Activated CD8-positive, alpha-beta memory T cell treated with anti-CD3 and anti-CD28 coated beads for 48 hours (primary cell): Measurements from ENCODE around the gene OR52E1.

Experiments used
- DNase-seq, 3 experiments: peaks; one replicate each; pipeline ENCODE4 v3.0.0-alpha.2; 2020; ENCODE audit warnings: low read depth in 2 of 3, low spot score in 2 of 3

Gene OR52E1

DNA sequence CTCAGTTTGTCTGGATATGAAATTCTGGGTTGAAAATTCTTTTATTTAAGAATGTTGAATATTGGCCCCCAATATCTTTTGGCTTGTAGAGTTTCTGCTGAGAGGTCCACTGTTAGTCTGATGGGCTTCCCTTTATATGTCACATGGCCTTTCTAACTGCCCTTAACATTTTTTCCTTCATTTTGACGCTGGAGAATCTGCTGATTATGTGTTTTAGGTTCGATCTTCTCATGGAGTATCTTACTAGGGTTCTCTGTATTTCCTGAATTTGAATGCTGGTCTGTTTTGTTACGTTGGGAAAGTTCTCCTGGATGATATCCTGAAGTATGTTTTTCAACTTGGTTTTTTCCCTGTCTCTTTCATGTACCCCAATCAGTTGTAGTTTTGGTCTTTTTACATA lies 46.0 kb downstream of the OR52E1 start:
- DNase-seq, result no peak

DNA sequence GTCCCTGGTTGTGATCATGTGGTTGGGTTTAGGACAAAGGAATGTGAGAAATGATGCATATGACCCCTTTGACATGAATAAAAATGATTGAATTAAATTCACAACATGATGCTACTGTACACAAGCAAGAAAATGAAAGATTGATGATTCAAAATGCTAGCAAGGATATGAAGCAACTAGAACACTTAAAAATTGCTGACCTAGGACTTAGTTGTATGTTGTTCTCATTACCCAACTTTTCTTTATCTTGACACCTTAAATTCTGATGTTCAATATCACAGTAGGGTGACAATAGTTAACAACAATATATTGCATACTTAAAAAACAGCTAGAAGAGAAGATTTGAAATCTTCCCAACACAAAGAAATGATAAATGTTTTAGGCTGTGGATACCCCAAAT lies 48.2 kb downstream of the OR52E1 start:
- DNase-seq, result no peak

DNA sequence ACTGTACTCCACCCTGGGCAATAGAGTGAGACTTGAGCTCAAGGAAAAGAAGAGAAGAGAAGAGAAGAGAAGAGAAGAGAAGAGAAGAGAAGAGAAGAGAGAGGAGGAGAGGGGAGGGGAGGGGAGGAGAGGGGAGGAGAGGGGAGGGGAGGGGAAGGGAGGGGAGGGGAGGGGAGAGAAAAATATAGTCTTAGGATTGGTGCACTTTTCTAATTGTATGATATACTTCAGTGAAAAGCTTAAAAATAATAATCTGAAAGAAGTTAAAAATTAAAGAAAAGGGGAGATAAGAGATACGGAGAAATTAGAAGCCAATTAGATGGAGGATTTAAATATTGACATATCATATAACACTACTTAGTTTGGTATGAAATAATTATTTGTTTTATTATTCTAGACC lies 49.5 kb downstream of the OR52E1 start:
- DNase-seq, result no peak
